ENCODE results near the gene OSTF1.

OSTF1 gene

GRCh38 chr9:75069171-75069570 is 19.1 kb upstream of the OSTF1 start:
- Mint-ChIP-seq H3K27ac (no peak overlapping the region), H3K27me3 (no peaks in the 10 kb centered on the region), H3K4me1 (peaks cover 8% of the 10 kb centered on the region), H3K4me3 (no peak overlapping the region), H3K36me3 (peaks cover 9% of the 10 kb centered on the region), H3K9me3 (no peaks in the 10 kb centered on the region)
- no peak for ATAC-seq

GRCh38 chr9:75071530-75072122 is 16.7 kb upstream of the OSTF1 start:
- Mint-ChIP-seq H3K27ac (peak overlapping the region; percentile 50), H3K4me3 (no peak overlapping the region), H3K27me3 (no peaks in the 10 kb centered on the region), H3K4me1 (peaks cover 8% of the 10 kb centered on the region), H3K36me3 (peaks cover 9% of the 10 kb centered on the region), H3K9me3 (no peaks in the 10 kb centered on the region)
- peak; percentile 69 for ATAC-seq

GRCh38 chr9:75072895-75073294 is 15.4 kb upstream of the OSTF1 start:
- peaks cover 8% of the 10 kb centered on the region for H3K4me1 Mint-ChIP-seq
- H3K36me3 Mint-ChIP-seq: peaks cover 7% of the 10 kb centered on the region
- no peak for ATAC-seq
- no peak overlapping the region for H3K4me3 Mint-ChIP-seq
- no peaks in the 10 kb centered on the region for H3K27me3 Mint-ChIP-seq
- H3K9me3 Mint-ChIP-seq: no peaks in the 10 kb centered on the region
- no peak overlapping the region for H3K27ac Mint-ChIP-seq

GRCh38 chr9:75081632-75082031 is 6.7 kb upstream of the OSTF1 start:
- Mint-ChIP-seq H3K36me3 (peaks cover 4% of the 10 kb centered on the region), H3K9me3 (no peaks in the 10 kb centered on the region), H3K4me3 (no peak overlapping the region), H3K4me1 (no peaks in the 10 kb centered on the region), H3K27me3 (no peaks in the 10 kb centered on the region), H3K27ac (no peak overlapping the region)
- ATAC-seq: no peak

- no peak overlapping the region for H3K27ac Mint-ChIP-seq
- no peak overlapping the region for H3K4me3 Mint-ChIP-seq
- H3K36me3 Mint-ChIP-seq: peaks cover 4% of the 10 kb centered on the region
- H3K27me3 Mint-ChIP-seq: no peaks in the 10 kb centered on the region
- ATAC-seq: no peak
- no peaks in the 10 kb centered on the region for H3K9me3 Mint-ChIP-seq
- peaks cover 5% of the 10 kb centered on the region for H3K4me1 Mint-ChIP-seq
These were observed 4.9 kb upstream of the OSTF1 start for GRCh38 chr9:75083188-75083970.

GRCh38 chr9:75084081-75084672 is 4.1 kb upstream of the OSTF1 start:
- no peak overlapping the region for H3K4me3 Mint-ChIP-seq
- H3K36me3 Mint-ChIP-seq: peaks cover 4% of the 10 kb centered on the region
- H3K27ac Mint-ChIP-seq: no peak overlapping the region
- H3K4me1 Mint-ChIP-seq: peaks cover 5% of the 10 kb centered on the region
- ATAC-seq: no peak
- H3K9me3 Mint-ChIP-seq: no peaks in the 10 kb centered on the region
- no peaks in the 10 kb centered on the region for H3K27me3 Mint-ChIP-seq

GRCh38 chr9:75085640-75086039 is 2.7 kb upstream of the OSTF1 start:
- ATAC-seq: no peak
- H3K27me3 Mint-ChIP-seq: no peaks in the 10 kb centered on the region
- H3K9me3 Mint-ChIP-seq: no peaks in the 10 kb centered on the region
- peaks cover 12% of the 10 kb centered on the region for H3K4me1 Mint-ChIP-seq
- peaks cover 4% of the 10 kb centered on the region for H3K36me3 Mint-ChIP-seq
- no peak overlapping the region for H3K27ac Mint-ChIP-seq
- no peak overlapping the region for H3K4me3 Mint-ChIP-seq

- Mint-ChIP-seq H3K9me3 (no peaks in the 10 kb centered on the region), H3K27ac (peak overlapping the region; percentile 66)
These were observed 1.6 kb upstream of the OSTF1 start for GRCh38 chr9:75086541-75087288.

GRCh38 chr9:75087289-75087823 is 958 bp upstream of the OSTF1 start:
- Mint-ChIP-seq H3K27me3 (no peaks in the 10 kb centered on the region), H3K36me3 (peaks cover 9% of the 10 kb centered on the region), H3K4me1 (peaks cover 30% of the 10 kb centered on the region), H3K9me3 (no peaks in the 10 kb centered on the region), H3K4me3 (peak overlapping the region; percentile 91), H3K27ac (peak overlapping the region; percentile 66)
- no peak for ATAC-seq

More at GRCh38 chr9:75086541-75087288, 1.6 kb upstream of the OSTF1 start:
- ATAC-seq: no peak
- Mint-ChIP-seq H3K4me1 (peaks cover 23% of the 10 kb centered on the region), H3K4me3 (peak overlapping the region; percentile 91), H3K27me3 (no peaks in the 10 kb centered on the region), H3K36me3 (peaks cover 9% of the 10 kb centered on the region)

- peaks cover 40% of the 10 kb centered on the region for H3K4me1 Mint-ChIP-seq
- H3K9me3 Mint-ChIP-seq: no peaks in the 10 kb centered on the region
- peak overlapping the region; percentile 91 for H3K4me3 Mint-ChIP-seq
- peaks cover 11% of the 10 kb centered on the region for H3K36me3 Mint-ChIP-seq
- H3K27ac Mint-ChIP-seq: peak overlapping the region; percentile 66
- H3K27me3 Mint-ChIP-seq: no peaks in the 10 kb centered on the region
- peak; percentile 34 for ATAC-seq
These were observed 495 bp downstream of the OSTF1 start for GRCh38 chr9:75088646-75089372.

GRCh38 chr9:75089373-75089766 is 1.1 kb downstream of the OSTF1 start:
- Mint-ChIP-seq H3K36me3 (peaks cover 11% of the 10 kb centered on the region), H3K4me1 (peaks cover 45% of the 10 kb centered on the region), H3K4me3 (peak overlapping the region; percentile 91), H3K27ac (peak overlapping the region; percentile 66), H3K27me3 (no peaks in the 10 kb centered on the region), H3K9me3 (no peaks in the 10 kb centered on the region)
- ATAC-seq: no peak

- Mint-ChIP-seq H3K4me1 (peaks cover 57% of the 10 kb centered on the region), H3K9me3 (no peaks in the 10 kb centered on the region), H3K27me3 (no peaks in the 10 kb centered on the region), H3K27ac (no peak overlapping the region), H3K4me3 (no peak overlapping the region), H3K36me3 (peaks cover 11% of the 10 kb centered on the region)
- ATAC-seq: no peak
These were observed 2.3 kb downstream of the OSTF1 start for GRCh38 chr9:75090579-75090978.

- Mint-ChIP-seq H3K27ac (peak overlapping the region; percentile 79), H3K4me1 (peaks cover 52% of the 10 kb centered on the region), H3K9me3 (no peaks in the 10 kb centered on the region), H3K4me3 (peak overlapping the region; percentile 57), H3K36me3 (peaks cover 11% of the 10 kb centered on the region), H3K27me3 (no peaks in the 10 kb centered on the region)
- no peak for ATAC-seq
These were observed 4.5 kb downstream of the OSTF1 start for GRCh38 chr9:75092766-75093165.

GRCh38 chr9:75096796-75097195 is 8.5 kb downstream of the OSTF1 start:
- Mint-ChIP-seq H3K27ac (no peak overlapping the region), H3K4me3 (no peak overlapping the region), H3K4me1 (peaks cover 50% of the 10 kb centered on the region), H3K27me3 (no peaks in the 10 kb centered on the region), H3K9me3 (no peaks in the 10 kb centered on the region), H3K36me3 (peaks cover 6% of the 10 kb centered on the region)
- no peak for ATAC-seq

Measured in stimulated activated memory B cell treated with anti-CD40 and anti-IgM and Interleukin-4, amounts not matched to agents 10 μg/mL and 1 μg/mL and 100 μg/mL, for 72 hours (primary cell).